ENCODE results near the gene TGFB1I1. TPM values are rescaled to one million over a fixed set of nuclear protein-coding genes. Genes with fewer than 3 reads are reported as not detected.

TGFB1I1 gene
- total and polyA plus RNA-seq, 2 of the 13 experiments (the other 11 are each of a cell fraction or from before 2014, with no cell fraction given) = 0.80 to 2.9 TPM

DNA sequence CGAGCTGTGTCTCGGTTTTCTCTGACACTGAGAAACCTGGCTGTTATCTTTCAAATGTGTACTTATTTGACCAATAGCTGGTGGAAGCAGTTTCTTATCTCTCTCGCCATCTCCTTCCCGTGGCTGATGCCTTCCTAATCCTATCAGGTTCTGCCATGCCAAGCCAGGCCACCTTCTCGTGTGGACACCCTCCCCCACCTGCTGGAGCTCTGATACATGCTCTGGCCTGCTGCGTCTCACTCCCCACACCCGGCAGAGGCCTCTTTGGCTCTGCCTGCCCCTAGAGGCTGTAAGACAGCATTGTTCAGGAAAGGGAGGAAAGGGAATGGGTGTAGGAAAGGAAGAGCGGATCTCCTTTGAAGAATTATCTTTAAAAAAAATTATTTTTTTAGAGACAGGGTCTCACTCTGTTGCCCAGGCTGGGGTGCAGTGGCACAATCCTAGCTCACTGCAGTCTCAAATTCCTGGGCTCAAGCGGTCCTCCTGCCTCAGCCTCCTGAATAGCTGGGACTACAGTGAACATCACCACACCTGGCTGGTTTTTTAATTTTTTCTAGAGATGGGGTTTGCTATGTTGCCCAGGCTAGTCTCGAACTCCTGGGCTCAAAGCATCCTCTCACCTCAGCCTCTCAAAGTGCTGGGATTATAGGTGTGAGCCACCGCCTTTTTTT is 20.1 kb upstream of the TGFB1I1 start (continued):
- TF ChIP-seq THAP11 (CRISPR knock-in tag; IDR thresholded peaks at IDR 0.05) (peak; percentile 49; the same call in 1 of the 2 replicates), MTA3 (CRISPR knock-in tag; IDR thresholded peaks at IDR 0.05) (no peak), NAIF1 (CRISPR knock-in tag; IDR thresholded peaks at IDR 0.05; ENCODE audit: borderline replicate concordance) (no peak), GPBP1L1 (CRISPR knock-in tag; IDR thresholded peaks at IDR 0.05) (no peak), ZNF235 (CRISPR knock-in tag; IDR thresholded peaks at IDR 0.05; ENCODE audit: borderline replicate concordance) (no peak), SRSF1 (optimal IDR thresholded peaks at IDR 0.05; ENCODE audit: low read depth, low read length) (no peak), PLRG1 (conservative IDR thresholded peaks at IDR 0.05) (no peak), ZNF773 (CRISPR knock-in tag; IDR thresholded peaks at IDR 0.05; ENCODE audit: borderline replicate concordance) (no peak), PPARG (CRISPR knock-in tag; conservative IDR thresholded peaks at IDR 0.05) (no peak; the same call in 1 of the 2 replicates), REL (CRISPR knock-in tag; conservative IDR thresholded peaks at IDR 0.05) (no peak), ELF1 (CRISPR knock-in tag; IDR thresholded peaks at IDR 0.05) (no peak), ZNF792 (CRISPR knock-in tag; IDR thresholded peaks at IDR 0.05) (peak; percentile 72), MTF1 (CRISPR knock-in tag; IDR thresholded peaks at IDR 0.05) (no peak), ZNF761 (CRISPR knock-in tag; conservative IDR thresholded peaks at IDR 0.05) (no peak), SMARCC2 (IDR thresholded peaks at IDR 0.05) (no peak), ARNTL (CRISPR knock-in tag; IDR thresholded peaks at IDR 0.05) (no peak), ZSCAN12 (CRISPR knock-in tag; IDR thresholded peaks at IDR 0.05) (no peak), DPF2 (CRISPR knock-in tag; IDR thresholded peaks at IDR 0.05; ENCODE audit: borderline replicate concordance, low read depth) (no peak), MLX (CRISPR knock-in tag; IDR thresholded peaks at IDR 0.05) (no peak; the same call in 1 of the 2 replicates), SP1 (IDR thresholded peaks at IDR 0.05) (no peak), SP1 (CRISPR knock-in tag; IDR thresholded peaks at IDR 0.05) (no peak), ZNF496 (CRISPR knock-in tag; IDR thresholded peaks at IDR 0.05; ENCODE audit: insufficient replicate concordance) (no peak), PAX8 (CRISPR knock-in tag; IDR thresholded peaks at IDR 0.05; ENCODE audit: borderline replicate concordance) (no peak), NFYB (CRISPR knock-in tag; IDR thresholded peaks at IDR 0.05) (no peak), JDP2 (CRISPR knock-in tag; IDR thresholded peaks at IDR 0.05; ENCODE audit: borderline replicate concordance) (no peak), ZNF276 (CRISPR knock-in tag; IDR thresholded peaks at IDR 0.05; ENCODE audit: low read depth) (no peak), KLF11 (CRISPR knock-in tag; IDR thresholded peaks at IDR 0.05) (no peak), HNRNPH1 (optimal IDR thresholded peaks at IDR 0.05; ENCODE audit: low read depth, low read length) (peak; percentile 36)
- TF ChIP-seq, protein P1, sequence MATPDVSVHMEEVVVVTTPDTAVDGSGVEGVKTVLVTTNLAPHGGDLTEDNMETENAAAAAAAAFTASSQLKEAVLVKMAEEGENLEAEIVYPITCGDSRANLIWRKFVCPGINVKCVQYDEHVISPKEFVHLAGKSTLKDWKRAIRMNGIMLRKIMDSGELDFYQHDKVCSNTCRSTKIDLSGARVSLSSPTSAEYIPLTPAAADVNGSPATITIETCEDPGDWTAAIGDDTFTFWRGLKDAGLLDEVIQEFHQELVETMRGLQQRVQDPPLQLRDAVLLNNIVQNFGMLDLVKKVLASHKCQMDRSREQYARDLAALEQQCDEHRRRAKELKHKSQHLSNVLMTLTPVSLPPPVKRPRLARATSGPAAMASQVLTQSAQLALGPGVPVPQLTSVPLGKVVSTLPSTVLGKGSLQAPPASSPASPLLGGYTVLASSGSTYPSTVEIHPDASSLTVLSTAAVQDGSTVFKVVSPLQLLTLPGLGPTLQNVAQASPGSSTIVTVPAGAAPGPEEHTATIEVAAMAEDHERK (CRISPR knock-in tag; IDR thresholded peaks at IDR 0.05; ENCODE audit: low read depth) = no peak
